Measurements from ENCODE around the gene CLDN1.
"Not testable (repeated sequence)": the region's sequence is repeated elsewhere in the genome, so short reads cannot be mapped to it uniquely, and the experiment has no call there.

CLDN1 gene

GRCh38 chr3:190301591-190301990 lies 20.7 kb downstream of the CLDN1 start:
- DNase-seq (ENCODE audit: insufficient read length, low spot score) (no peak), FAIRE-seq (no peak)

- DNase-seq (ENCODE audit: insufficient read length, low spot score) (no peak), FAIRE-seq (no peak)
Observed at GRCh38 chr3:190299969-190300368, 22.3 kb downstream of the CLDN1 start.

DNA sequence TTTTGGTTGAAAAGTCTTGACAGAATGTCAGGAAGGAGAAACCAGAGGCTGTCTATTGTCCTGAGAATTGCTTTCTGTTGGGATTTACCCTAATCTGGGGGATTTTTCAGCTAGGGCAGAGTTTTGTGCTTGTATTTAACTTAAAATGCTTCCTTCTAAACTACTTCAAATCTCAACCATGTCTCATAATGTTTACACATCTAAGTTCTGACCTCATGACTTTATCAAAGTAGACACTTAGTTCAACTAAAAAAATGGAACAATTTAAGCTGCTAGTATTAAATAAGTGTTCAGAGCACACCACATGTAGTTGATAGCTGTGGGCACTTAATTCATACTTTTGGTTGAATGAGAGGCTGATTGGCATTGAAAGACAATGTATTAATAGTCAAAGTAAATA lies 28.2 kb downstream of the CLDN1 start:
- FAIRE-seq (no peak), DNase-seq (ENCODE audit: insufficient read length, low spot score) (no peak)

GRCh38 chr3:190293621-190294020 lies 28.6 kb downstream of the CLDN1 start:
- DNase-seq (ENCODE audit: insufficient read length, low spot score) (no peak), FAIRE-seq (no peak)

GRCh38 chr3:190291994-190292584 lies 30.2 kb downstream of the CLDN1 start:
- DNase-seq (ENCODE audit: insufficient read length, low spot score) (no peak), FAIRE-seq (no peak)

DNA sequence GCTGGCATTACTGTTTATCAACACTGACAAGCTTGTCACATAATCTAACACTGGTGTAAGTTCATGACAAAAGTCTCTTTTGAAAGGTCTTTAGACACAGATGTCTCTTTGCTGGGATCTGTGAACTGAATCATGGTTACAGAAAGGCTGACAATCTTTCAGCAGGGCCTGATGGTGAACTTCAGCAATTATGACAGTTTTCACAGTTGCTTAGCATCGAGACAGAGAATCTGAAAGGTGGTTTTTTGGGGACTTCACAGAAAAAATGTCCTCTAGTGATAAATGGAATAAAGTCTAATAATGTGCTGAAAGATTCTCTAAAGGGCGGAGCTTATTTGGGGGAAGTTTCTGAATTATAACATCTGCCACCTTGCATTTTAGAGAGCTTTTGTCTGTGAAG lies 32.3 kb downstream of the CLDN1 start:
- FAIRE-seq (no peak), DNase-seq (ENCODE audit: insufficient read length, low spot score) (no peak)

GRCh38 chr3:190288836-190289235 lies 33.4 kb downstream of the CLDN1 start:
- DNase-seq (ENCODE audit: insufficient read length, low spot score) (no peak), FAIRE-seq (no peak)

- FAIRE-seq (no peak), DNase-seq (ENCODE audit: insufficient read length, low spot score) (no peak)
Observed at GRCh38 chr3:190286014-190286413, 36.2 kb downstream of the CLDN1 start.

DNA sequence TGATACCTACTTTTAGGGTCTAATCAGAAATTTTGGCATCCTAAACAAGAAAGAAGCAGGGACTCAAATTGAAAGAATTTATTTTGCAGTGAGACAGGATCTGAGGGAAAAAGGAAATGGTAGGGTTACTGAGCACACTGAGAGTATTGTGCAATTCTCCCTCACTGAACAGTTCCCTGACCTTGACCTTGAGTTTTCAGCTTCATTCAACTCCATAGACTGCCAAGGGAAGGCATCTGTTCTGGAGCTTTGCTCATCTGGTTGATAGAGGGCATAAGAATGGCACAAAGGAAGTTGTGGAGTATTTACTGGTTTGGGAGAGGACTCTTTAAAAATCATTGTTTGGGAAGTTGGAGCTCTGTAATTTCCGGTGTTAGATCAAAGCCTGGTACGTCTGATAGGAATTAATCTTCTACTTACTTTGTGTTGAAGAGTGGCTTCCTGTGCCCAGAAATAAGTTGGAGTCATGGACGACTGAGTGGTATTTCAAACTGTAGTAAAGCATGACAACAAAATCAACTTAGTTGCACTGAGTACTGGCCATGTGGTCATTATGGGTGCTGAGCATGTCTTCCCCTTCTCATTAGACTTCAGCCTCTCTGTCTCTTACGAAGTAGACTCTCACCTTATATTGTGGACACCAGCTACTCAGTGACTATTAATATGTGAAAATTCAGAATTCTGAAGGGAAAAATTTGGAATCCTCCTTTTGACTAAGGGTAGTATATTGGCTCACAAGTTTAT lies 40.8 kb downstream of the CLDN1 start:
- FAIRE-seq (no peak), DNase-seq (ENCODE audit: insufficient read length, low spot score) (no peak)

- FAIRE-seq (no peak), DNase-seq (ENCODE audit: insufficient read length, low spot score) (no peak)
Observed at GRCh38 chr3:190279690-190280089, 42.6 kb downstream of the CLDN1 start.

GRCh38 chr3:190272747-190273146 lies 49.5 kb downstream of the CLDN1 start:
- FAIRE-seq (no peak), DNase-seq (ENCODE audit: insufficient read length, low spot score) (no peak)

GRCh38 chr3:190269101-190269500 lies 53.1 kb downstream of the CLDN1 start:
- FAIRE-seq: peak; percentile 4
- no peak for DNase-seq (ENCODE audit: insufficient read length, low spot score)

GRCh38 chr3:190267464-190267863 lies 54.8 kb downstream of the CLDN1 start:
- not testable (repeated sequence) for FAIRE-seq; DNase-seq (ENCODE audit: insufficient read length, low spot score)

GRCh38 chr3:190266913-190267290 lies 55.3 kb downstream of the CLDN1 start:
- DNase-seq (ENCODE audit: insufficient read length, low spot score) (no peak), FAIRE-seq (no peak)

GRCh38 chr3:190266265-190266912 lies 55.9 kb downstream of the CLDN1 start:
- DNase-seq (ENCODE audit: insufficient read length, low spot score): no peak
- no peak for FAIRE-seq

GRCh38 chr3:190265796-190266195 lies 56.5 kb downstream of the CLDN1 start:
- no peak for FAIRE-seq

GRCh38 chr3:190265126-190265525 lies 57.1 kb downstream of the CLDN1 start:
- no peak for FAIRE-seq
- DNase-seq (ENCODE audit: insufficient read length, low spot score): no peak

More at GRCh38 chr3:190265796-190266195, 56.5 kb downstream of the CLDN1 start:
- DNase-seq (ENCODE audit: insufficient read length, low spot score): no peak

GRCh38 chr3:190261740-190262139 lies 60.5 kb downstream of the CLDN1 start:
- no peak for DNase-seq (ENCODE audit: insufficient read length, low spot score)

GRCh38 chr3:190261015-190261414 lies 61.2 kb downstream of the CLDN1 start:
- no peak for FAIRE-seq

More at GRCh38 chr3:190261740-190262139, 60.5 kb downstream of the CLDN1 start:
- FAIRE-seq: no peak

GRCh38 chr3:190260301-190260700 lies 61.9 kb downstream of the CLDN1 start:
- no peak for FAIRE-seq
- no peak for DNase-seq (ENCODE audit: insufficient read length, low spot score)

More at GRCh38 chr3:190261015-190261414, 61.2 kb downstream of the CLDN1 start:
- no peak for DNase-seq (ENCODE audit: insufficient read length, low spot score)

- DNase-seq (ENCODE audit: insufficient read length, low spot score) (no peak), FAIRE-seq (no peak)
Observed at GRCh38 chr3:190258634-190259033, 63.6 kb downstream of the CLDN1 start.
